ENCODE results near the gene MARCKSL1. TPM values are rescaled to one million over a fixed set of nuclear protein-coding genes. Genes with fewer than 3 reads are reported as not detected.

Gene MARCKSL1
- total RNA-seq, 1 donor from 2014 or later, result 487 TPM

DNA sequence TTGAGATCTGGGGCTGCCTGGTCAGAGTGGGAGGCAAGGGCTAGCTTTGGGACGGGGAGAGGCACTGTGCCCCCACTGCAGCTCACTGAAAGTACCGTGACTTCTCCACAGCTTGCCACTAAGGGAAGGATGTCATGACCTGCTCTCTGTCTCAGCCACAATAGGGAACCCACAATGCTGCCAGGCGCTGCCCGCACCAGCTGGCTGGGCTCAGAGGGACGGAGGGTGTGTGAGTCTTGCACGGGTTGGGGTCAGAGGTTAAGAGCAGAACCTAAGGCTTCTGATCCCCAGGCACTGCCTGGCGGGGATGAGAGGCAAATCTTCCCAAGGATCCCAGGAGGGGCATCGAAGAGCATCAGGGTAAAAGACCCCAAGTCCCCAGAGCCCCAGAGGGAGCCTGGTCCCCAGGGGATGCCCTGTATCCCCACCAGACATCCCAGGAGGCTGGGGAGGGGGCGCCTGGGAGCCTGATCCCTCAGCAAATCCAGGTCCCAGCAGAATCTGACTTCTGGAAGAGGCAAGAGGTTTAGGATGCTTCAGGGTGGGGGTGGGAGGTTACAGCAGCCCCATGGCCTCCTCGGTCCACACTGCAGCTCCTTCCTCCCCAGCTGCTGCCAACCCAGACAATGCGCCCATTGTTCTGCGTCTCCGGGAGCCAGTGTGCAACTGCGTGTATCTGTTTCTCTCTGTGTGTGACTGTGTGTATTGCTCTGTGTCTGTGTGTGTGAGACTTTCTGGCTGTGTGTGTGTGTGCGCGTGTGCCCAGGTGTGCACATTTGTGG, 2.0 kb upstream of the MARCKSL1 start:
- no peaks in the 10 kb centered on the region for H3K9me3 Mint-ChIP-seq
- H3K4me1 Mint-ChIP-seq, result peaks cover 18% of the 10 kb centered on the region
- H3K27ac Mint-ChIP-seq, result no peak overlapping the region
- peaks cover 8% of the 10 kb centered on the region for H3K36me3 Mint-ChIP-seq
- peaks cover 2% of the 10 kb centered on the region for H3K27me3 Mint-ChIP-seq (ENCODE audit: low read depth)
- TF ChIP-seq, protein P1, sequence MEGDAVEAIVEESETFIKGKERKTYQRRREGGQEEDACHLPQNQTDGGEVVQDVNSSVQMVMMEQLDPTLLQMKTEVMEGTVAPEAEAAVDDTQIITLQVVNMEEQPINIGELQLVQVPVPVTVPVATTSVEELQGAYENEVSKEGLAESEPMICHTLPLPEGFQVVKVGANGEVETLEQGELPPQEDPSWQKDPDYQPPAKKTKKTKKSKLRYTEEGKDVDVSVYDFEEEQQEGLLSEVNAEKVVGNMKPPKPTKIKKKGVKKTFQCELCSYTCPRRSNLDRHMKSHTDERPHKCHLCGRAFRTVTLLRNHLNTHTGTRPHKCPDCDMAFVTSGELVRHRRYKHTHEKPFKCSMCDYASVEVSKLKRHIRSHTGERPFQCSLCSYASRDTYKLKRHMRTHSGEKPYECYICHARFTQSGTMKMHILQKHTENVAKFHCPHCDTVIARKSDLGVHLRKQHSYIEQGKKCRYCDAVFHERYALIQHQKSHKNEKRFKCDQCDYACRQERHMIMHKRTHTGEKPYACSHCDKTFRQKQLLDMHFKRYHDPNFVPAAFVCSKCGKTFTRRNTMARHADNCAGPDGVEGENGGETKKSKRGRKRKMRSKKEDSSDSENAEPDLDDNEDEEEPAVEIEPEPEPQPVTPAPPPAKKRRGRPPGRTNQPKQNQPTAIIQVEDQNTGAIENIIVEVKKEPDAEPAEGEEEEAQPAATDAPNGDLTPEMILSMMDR (IDR thresholded peaks at IDR 0.05; ENCODE audit: unreplicated experiment), result no peak
- DNase-seq (ENCODE audit: low spot score in 2 of 2, unreplicated experiment in 2 of 2), result no peak
- H3K4me3 Mint-ChIP-seq, result peak overlapping the region; percentile 7

DNA sequence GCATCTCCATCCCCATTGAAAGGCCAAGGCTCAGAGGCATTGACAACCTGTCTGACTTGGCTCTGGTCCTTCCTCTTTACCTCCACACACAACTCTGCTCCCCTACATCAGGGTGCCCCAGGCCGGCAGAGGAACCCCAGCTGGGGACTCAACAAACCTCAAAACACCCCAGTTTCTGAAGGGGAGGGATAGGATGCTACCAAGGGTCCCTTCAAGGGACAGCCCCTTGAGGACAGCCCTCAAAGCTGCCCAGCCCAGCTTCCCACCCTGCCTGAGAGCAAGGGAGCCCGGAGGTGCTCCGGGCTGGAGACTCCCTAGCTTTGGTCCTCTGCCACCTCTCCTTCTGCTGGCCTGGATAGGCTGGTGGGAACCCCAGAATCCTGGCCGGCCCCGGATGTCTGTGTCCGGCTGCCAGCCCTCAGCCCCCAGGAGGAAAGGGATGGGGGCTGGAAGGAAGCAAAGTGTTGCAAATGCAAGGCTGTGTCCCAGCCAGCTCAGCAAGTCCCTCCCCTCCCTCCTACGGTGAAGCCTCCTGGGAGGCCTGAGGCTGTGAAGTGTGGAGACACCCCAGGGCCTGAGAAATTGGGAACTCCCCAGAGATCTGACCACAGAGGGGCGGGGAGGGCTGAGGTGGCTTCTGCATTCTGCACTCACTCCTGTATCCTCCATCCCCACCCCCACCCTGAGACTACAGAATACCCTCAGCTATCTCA, 1.1 kb upstream of the MARCKSL1 start:
- DNase-seq (ENCODE audit: low spot score in 2 of 2, unreplicated experiment in 2 of 2), result no peak
- H3K27ac Mint-ChIP-seq, result no peak overlapping the region
- H3K4me3 Mint-ChIP-seq, result peak overlapping the region; percentile 59
- H3K9me3 Mint-ChIP-seq, result no peaks in the 10 kb centered on the region
- TF ChIP-seq, protein P1 (IDR thresholded peaks at IDR 0.05; ENCODE audit: unreplicated experiment), result no peak
- H3K4me1 Mint-ChIP-seq, result peaks cover 26% of the 10 kb centered on the region
- H3K27me3 Mint-ChIP-seq (ENCODE audit: low read depth), result peaks cover 2% of the 10 kb centered on the region
- peaks cover 8% of the 10 kb centered on the region for H3K36me3 Mint-ChIP-seq

DNA sequence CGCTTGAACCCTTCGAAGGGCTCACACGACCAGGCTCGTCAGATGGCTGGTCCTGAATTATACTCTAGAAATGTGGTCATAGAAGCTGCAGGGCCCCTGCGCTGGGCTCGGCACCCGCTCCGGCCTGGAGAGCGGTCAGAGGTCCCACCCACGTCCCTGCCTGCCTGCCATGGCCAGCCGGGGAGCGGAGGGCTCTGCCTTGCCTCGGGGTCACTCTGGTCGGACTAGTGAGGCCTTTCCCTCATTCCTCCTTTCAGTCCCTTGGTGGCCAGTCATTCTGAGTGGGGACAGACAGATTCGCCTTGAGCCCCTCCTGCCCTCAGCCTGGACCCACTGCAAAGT, 529 bp upstream of the MARCKSL1 start:
- no peak for DNase-seq (ENCODE audit: low spot score in 2 of 2, unreplicated experiment in 2 of 2)
- TF ChIP-seq, protein P1 (IDR thresholded peaks at IDR 0.05; ENCODE audit: unreplicated experiment), result no peak
- Mint-ChIP-seq H3K36me3 (peaks cover 8% of the 10 kb centered on the region), H3K27ac (no peak overlapping the region), H3K27me3 (ENCODE audit: low read depth) (peaks cover 2% of the 10 kb centered on the region), H3K9me3 (no peaks in the 10 kb centered on the region), H3K4me3 (peak overlapping the region; percentile 59), H3K4me1 (peaks cover 32% of the 10 kb centered on the region)

DNA sequence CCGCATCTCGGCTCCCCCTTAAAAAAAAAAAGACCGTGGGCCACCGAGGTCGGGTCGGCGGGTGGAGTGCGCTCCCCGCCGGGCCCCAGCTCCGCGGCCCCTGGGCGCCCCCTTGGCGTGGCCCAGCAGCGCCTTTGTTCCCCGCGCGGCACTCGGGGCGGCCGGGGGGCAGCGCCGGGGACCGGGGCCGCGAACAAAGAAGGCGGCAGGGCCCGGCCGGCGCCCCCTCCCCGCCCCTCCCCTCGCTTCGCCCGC, 571 bp downstream of the MARCKSL1 start:
- peaks cover 11% of the 10 kb centered on the region for H3K36me3 Mint-ChIP-seq
- H3K9me3 Mint-ChIP-seq, result no peaks in the 10 kb centered on the region
- no peak overlapping the region for H3K27ac Mint-ChIP-seq
- TF ChIP-seq, protein P1 (IDR thresholded peaks at IDR 0.05; ENCODE audit: unreplicated experiment), result no peak
- DNase-seq (ENCODE audit: low spot score in 2 of 2, unreplicated experiment in 2 of 2), result no peak
- peaks cover 2% of the 10 kb centered on the region for H3K27me3 Mint-ChIP-seq (ENCODE audit: low read depth)
- H3K4me3 Mint-ChIP-seq, result peak overlapping the region; percentile 94
- peaks cover 37% of the 10 kb centered on the region for H3K4me1 Mint-ChIP-seq

DNA sequence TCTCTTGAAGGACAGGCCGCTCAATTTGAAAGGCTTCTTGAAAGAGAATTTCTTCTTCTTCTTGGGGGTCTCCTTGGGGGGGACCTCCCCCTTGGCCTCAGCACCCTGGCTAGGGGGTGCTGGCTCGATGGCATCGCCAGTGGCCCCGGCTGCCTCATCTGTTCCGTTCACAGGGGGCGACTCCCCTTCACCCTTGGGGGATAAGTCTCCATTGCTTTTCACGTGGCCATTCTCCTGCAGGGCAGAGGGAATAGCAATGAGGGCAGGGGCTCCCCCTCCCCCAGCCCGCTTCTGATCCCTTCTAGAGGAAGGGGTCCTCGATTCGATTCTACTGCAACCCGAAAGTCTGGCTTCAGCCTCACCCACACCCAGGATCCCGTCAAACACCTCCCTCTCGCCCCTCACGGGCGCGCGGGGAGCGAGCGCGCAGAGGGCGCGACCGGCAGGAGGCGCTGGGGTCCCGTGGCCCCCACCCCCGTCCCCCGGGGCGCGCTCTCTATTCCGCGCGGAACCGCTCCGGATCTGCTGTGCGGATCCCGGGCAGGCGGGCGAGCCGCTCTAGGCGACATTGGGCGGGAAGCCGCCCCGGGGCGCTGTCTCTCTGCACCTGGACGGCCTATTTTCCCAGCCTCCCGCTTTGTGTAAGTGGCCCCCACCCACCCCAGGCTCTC, 1.0 kb downstream of the MARCKSL1 start:
- no peaks in the 10 kb centered on the region for H3K9me3 Mint-ChIP-seq
- H3K4me1 Mint-ChIP-seq, result peaks cover 37% of the 10 kb centered on the region
- H3K27ac Mint-ChIP-seq, result peak overlapping the region; percentile 94
- TF ChIP-seq, protein P1 (IDR thresholded peaks at IDR 0.05; ENCODE audit: unreplicated experiment), result peak; percentile 39
- peak overlapping the region; percentile 94 for H3K4me3 Mint-ChIP-seq
- H3K27me3 Mint-ChIP-seq (ENCODE audit: low read depth), result peaks cover 2% of the 10 kb centered on the region
- H3K36me3 Mint-ChIP-seq, result peaks cover 11% of the 10 kb centered on the region
- peak; percentile 47 to 62 for DNase-seq (ENCODE audit: low spot score in 2 of 2, unreplicated experiment in 2 of 2)
